Fibroblast of lung (primary cell): ENCODE results near the gene TOPBP1. TPM values are rescaled to one million over a fixed set of nuclear protein-coding genes. Genes with fewer than 3 reads are reported as not detected.

Source experiments
- DNase-seq, 2 donors: peaks; one replicate each; pipeline versions ENCODE4 v3.0.0 to v3.0.0-alpha.2; 2010; ENCODE audit warnings: low read depth in 2 of 2
- H2AFZ ChIP-seq: 2 replicates; pipeline ENCODE4 v1.5.1; 2012; ENCODE audit warnings: low read length, control low read depth, inconsistent platforms
- H3K27ac ChIP-seq: 2 replicates; pipeline ENCODE4 v1.5.1; 2011; ENCODE audit warnings: low read length, control low read depth; ENCODE audit not compliant: insufficient read depth
- H3K27me3 ChIP-seq: 2 replicates; pipeline ENCODE4 v1.5.1; 2011; ENCODE audit warnings: mild to moderate bottlenecking, low read length; ENCODE audit not compliant: control insufficient read depth, insufficient read depth
- H3K36me3 ChIP-seq: 2 replicates; pipeline ENCODE4 v1.5.1; 2011; ENCODE audit warnings: low read length; ENCODE audit not compliant: control insufficient read depth, insufficient read depth
- H3K4me1 ChIP-seq: 2 replicates; pipeline ENCODE4 v1.5.1; 2011; ENCODE audit warnings: low read length; ENCODE audit not compliant: control insufficient read depth, insufficient read depth; ENCODE audit errors: extremely low read depth
- H3K4me2 ChIP-seq: 2 replicates; pipeline ENCODE4 v1.5.1; 2011; ENCODE audit warnings: low read length, control low read depth; ENCODE audit not compliant: insufficient read depth; ENCODE audit errors: extremely low read depth
- H3K4me3 ChIP-seq, 4 experiments: fragments of 200-600 bp in 1 of 4; sonication (generic) in 1 of 4; replicated peaks in 1 of 4; 2 replicates each; pipeline ENCODE4 v1.5.1; 2011 to 2016; ENCODE audit warnings: low read length in 4 of 4, low read depth in 3 of 4, mild to moderate bottlenecking in 3 of 4, control low read depth in 2 of 4, inconsistent platforms in 1 of 4, mixed read lengths in 1 of 4; ENCODE audit not compliant: insufficient read depth in 1 of 4; ENCODE audit errors: control extremely low read depth in 1 of 4
- H3K79me2 ChIP-seq: 2 replicates; pipeline ENCODE4 v1.5.1; 2012; ENCODE audit warnings: mild to moderate bottlenecking, low read length, inconsistent platforms; ENCODE audit not compliant: control insufficient read depth, insufficient read depth
- H3K9ac ChIP-seq: 2 replicates; pipeline ENCODE4 v1.5.1; 2011; ENCODE audit warnings: mild to moderate bottlenecking, low read length, control low read depth; ENCODE audit not compliant: insufficient read depth
- H3K9me3 ChIP-seq: 2 replicates; pipeline ENCODE4 v1.5.1; 2012; ENCODE audit warnings: low read depth, low read length; ENCODE audit not compliant: control insufficient read depth, insufficient read depth
- H4K20me1 ChIP-seq: 2 replicates; pipeline ENCODE4 v1.5.1; 2011; ENCODE audit warnings: low read length; ENCODE audit not compliant: control insufficient read depth, insufficient read depth; ENCODE audit errors: extremely low read depth
- CTCF ChIP-seq, 2 donors: IDR thresholded peaks in 1 of 2; conservative IDR thresholded peaks in 1 of 2; 1 replicate in 1 of 2; 2 replicates in 1 of 2; pipeline ENCODE4 v1.5.1; 2011 to 2012; ENCODE audit warnings: low read length in 2 of 2, control low read depth in 1 of 2, inconsistent platforms in 1 of 2, low read depth in 1 of 2, mild to moderate bottlenecking in 1 of 2
- EZH2 ChIP-seq: IDR thresholded peaks from 2 replicates; pipeline ENCODE4 v1.5.1; 2012; ENCODE audit warnings: low read length, control low read depth, mild to moderate bottlenecking; ENCODE audit errors: missing control alignments
- polyA plus RNA-seq, 2 donors: library from polyadenylated mRNA; depleted of rRNA in 1 of 2; stranded (reverse) in 1 of 2; unstranded in 1 of 2; fragments of >200 nt; gene quantifications; 2 replicates each; pipeline ENCODE4 v1.2.1, GENCODE V29; 2011 to 2012; ENCODE audit warnings: missing spikeins in 1 of 2
- total RNA-seq: library from RNA; depleted of rRNA; stranded (reverse); fragments of >200 nt; gene quantifications from 2 replicates; pipeline ENCODE4 v1.2.1, GENCODE V29; 2014

TOPBP1 gene
- total and polyA plus RNA-seq, 2 donors (not counting 1 experiment from before 2014, with no cell fraction given): 15.2 to 20.8 TPM

- no peak for DNase-seq
- Histone ChIP-seq H3K9ac (no peak overlapping the region), H3K79me2 (peaks cover 16% of the 10 kb centered on the region), H3K27ac (no peak overlapping the region), H3K4me3 (no peak overlapping the region), H3K4me2 (no peak overlapping the region), H4K20me1 (no peaks in the 10 kb centered on the region), H3K9me3 (no peaks in the 10 kb centered on the region), H3K36me3 (peaks cover 21% of the 10 kb centered on the region), H3K27me3 (no peaks in the 10 kb centered on the region), H3K4me1 (peaks cover 3% of the 10 kb centered on the region), H2AFZ (no peak overlapping the region)
- no peak for TF ChIP-seq EZH2
Observed at GRCh38 chr3:133588035-133588434, 73.7 kb downstream of the TOPBP1 start.

DNA sequence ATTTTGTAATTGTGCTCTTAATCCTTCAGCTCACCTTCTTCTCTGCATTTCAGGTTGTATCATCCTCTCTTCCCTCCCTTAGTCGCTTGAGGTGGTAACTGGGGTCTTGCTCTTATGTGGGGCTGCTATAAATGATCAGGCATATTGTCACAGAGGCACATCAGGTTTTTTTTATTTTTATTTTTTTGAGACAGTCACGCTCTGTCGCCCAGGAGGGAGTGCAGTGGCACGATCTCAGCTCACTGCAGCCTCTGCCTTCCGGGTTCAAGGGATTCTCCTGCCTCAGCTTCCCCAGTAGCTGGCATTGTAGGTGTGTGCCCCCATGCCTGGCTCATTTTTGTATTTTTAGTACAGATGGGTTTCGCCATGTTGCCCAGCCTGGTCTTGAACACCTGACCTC, 78.3 kb downstream of the TOPBP1 start:
- H3K79me2 ChIP-seq: peaks cover 58% of the 10 kb centered on the region
- H2AFZ ChIP-seq: no peak overlapping the region
- H3K4me3 ChIP-seq: no peak overlapping the region
- H4K20me1 ChIP-seq: peaks cover 2% of the 10 kb centered on the region
- no peak for TF ChIP-seq EZH2
- no peak for TF ChIP-seq CTCF (conservative IDR thresholded peaks at IDR 0.05 in 1 of 2, IDR thresholded peaks at IDR 0.05 in 1 of 2; ENCODE audit: low read depth in 1 of 2, low read length in 2 of 2)
- H3K4me2 ChIP-seq: no peak overlapping the region
- H3K9ac ChIP-seq: no peak overlapping the region
- no peaks in the 10 kb centered on the region for H3K27me3 ChIP-seq
- no peak for DNase-seq
- H3K36me3 ChIP-seq: peaks cover 24% of the 10 kb centered on the region
- no peaks in the 10 kb centered on the region for H3K9me3 ChIP-seq
- H3K4me1 ChIP-seq: no peaks in the 10 kb centered on the region
- H3K27ac ChIP-seq: no peak overlapping the region

GRCh38 chr3:133578548-133579191, 83.1 kb downstream of the TOPBP1 start:
- Histone ChIP-seq H4K20me1 (peaks cover 5% of the 10 kb centered on the region), H3K4me1 (peaks cover 5% of the 10 kb centered on the region), H3K36me3 (peaks cover 14% of the 10 kb centered on the region), H3K9me3 (no peaks in the 10 kb centered on the region), H3K27me3 (no peaks in the 10 kb centered on the region), H3K27ac (no peak overlapping the region), H3K4me2 (peak overlapping the region; percentile 20), H3K4me3 (peak overlapping the region in 2 of 4 experiments; percentile 25 to 35), H2AFZ (no peak overlapping the region), H3K9ac (no peak overlapping the region), H3K79me2 (peaks cover 88% of the 10 kb centered on the region)
- peak; percentile 55 to 67 for DNase-seq
- TF ChIP-seq CTCF (conservative IDR thresholded peaks at IDR 0.05 in 1 of 2, IDR thresholded peaks at IDR 0.05 in 1 of 2; ENCODE audit: low read depth in 1 of 2, low read length in 2 of 2) (peak; percentile 53 to 75), EZH2 (no peak)
